DMS114 treated with DMSO at 0.1 percent for 48 hours (cell line): ENCODE measurements around the gene ESAM.

Source experiments
- DNase-seq: peaks from one replicate; lab custom pipeline; 2025; ENCODE audit not compliant: unreplicated experiment; lab: John Stamatoyannopoulos, UW

Gene ESAM, protein sequence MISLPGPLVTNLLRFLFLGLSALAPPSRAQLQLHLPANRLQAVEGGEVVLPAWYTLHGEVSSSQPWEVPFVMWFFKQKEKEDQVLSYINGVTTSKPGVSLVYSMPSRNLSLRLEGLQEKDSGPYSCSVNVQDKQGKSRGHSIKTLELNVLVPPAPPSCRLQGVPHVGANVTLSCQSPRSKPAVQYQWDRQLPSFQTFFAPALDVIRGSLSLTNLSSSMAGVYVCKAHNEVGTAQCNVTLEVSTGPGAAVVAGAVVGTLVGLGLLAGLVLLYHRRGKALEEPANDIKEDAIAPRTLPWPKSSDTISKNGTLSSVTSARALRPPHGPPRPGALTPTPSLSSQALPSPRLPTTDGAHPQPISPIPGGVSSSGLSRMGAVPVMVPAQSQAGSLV

DNA sequence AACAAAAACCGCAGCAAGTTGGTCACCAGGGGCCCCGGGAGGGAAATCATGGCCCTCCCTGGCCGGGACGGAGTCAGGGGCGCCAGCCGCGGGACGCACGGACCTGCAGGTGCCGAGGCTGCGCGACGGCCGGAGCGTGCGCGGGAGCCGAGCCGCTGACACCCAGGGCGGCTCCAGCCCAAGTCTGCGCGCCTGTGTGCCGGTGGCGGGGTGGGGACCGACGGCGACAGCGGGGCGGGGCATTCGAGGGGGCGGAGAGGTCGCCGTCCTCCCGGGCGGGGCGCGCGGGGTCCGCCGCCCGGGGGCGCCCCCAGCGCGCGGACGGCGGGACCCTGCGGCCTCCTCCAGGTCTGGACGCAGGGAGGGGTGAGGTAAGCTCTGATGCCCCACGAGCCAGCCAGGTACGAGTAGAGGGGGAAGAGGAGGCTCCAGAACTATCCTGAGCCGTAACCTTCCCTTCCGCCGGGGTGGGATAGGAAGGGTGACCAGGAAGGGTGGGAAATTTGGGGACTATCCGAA, at the start of gene ESAM:
Gene ESAM (minus strand): TSS at position 186 of the 519 bp plus-strand sequence. CDS start 136 bp downstream, at position 50.
- no peak for DNase-seq

DNA sequence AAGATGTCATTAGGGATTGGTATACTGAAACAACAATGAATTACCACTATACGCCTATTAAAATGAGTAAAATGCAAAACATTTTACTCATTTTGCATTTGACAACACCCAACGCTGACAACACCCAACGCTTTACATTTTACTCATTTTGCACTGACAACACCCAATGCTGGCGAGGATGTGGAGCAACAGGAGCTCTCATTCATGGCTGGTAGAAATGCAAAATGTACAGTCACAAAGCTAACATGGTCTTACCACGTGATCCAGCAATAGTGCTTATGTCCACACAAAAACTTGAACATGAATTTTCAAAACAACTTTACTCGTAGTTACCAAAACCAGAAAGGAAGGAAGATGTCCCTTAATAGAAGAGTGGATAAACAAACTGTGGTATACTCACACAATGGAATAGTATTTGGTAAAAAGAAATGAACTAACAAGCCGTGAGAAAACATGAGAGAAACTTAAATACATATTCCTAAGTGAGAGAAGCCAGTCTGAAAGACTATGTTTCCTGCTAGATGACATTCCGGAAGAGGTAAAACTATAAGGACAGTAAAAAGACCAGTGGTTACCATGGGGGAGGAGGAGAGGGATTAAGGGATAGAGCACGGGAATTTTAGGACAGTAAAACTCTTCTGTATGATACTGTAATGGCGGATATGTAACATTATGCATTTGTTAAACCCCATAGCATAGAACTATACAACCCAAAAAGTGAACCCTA, 49.5 kb upstream of the ESAM start:
- no peak for DNase-seq

DNA sequence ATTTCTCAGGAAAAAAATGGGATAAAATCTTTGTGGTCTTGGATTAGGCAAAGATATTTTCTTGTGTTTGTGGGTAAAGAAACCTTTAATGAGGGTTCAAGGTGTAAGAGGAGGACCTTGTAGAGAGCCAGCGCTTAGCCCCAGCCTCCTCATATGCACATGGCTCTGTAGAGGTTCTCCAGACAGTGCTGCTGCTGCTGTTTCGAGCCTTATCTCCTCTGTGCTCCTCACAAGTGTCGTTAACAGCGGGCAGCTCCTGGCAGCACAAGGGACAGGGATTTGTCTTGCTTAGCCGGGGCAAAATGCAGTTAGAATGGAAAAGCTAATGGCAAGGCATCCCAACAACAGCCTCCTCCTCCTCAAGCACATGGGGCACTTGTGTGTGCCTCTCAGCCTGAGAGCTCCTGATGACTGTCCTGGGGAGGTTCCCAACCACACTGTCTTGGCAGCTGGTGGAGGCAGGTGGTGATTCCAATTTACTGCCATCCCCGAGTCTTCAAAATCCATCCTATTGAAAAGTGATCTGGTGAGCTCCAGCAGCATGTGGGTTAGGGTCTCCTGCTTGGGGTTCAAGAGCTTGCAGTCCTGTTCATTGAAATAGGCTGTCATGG, 45.7 kb upstream of the ESAM start:
- no peak for DNase-seq

DNA sequence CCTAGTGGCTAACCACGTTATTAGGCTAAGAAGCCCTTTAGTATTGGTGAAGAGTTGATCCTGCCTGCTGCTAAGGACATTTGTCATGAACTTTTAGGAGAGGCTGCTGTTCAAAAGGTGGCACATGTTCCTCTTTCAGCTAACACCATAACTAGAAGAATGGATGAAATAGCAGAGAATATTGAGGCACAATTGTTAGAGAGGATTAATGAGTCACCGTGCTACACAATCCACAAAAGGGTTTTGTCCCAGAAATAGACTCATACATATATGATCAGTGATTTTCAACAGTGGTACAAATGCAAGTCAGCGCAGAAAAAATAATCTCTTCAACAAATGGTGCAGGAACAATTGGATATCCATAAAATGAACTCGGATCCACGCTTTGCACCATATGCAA, 45.1 kb upstream of the ESAM start:
- no peak for DNase-seq

DNA sequence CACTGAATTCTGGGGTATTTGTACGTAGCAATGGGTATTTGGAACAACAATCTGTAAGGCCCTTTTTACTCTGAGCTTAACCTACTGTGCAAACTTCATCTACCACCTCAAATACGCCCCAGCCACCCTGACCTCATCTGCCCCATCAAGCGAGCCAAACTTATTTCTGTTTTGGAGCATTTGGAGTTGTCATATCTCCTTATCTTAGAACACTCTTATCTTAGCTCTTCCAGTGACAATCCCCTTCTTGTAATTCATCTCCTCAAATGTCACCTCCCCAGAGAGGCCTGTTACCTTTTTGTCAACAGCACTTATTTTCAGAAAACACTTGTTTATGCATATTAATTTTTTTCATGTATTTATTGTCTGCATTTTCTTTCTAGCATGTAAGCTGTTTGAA, 42.8 kb upstream of the ESAM start:
- no peak for DNase-seq

DNA sequence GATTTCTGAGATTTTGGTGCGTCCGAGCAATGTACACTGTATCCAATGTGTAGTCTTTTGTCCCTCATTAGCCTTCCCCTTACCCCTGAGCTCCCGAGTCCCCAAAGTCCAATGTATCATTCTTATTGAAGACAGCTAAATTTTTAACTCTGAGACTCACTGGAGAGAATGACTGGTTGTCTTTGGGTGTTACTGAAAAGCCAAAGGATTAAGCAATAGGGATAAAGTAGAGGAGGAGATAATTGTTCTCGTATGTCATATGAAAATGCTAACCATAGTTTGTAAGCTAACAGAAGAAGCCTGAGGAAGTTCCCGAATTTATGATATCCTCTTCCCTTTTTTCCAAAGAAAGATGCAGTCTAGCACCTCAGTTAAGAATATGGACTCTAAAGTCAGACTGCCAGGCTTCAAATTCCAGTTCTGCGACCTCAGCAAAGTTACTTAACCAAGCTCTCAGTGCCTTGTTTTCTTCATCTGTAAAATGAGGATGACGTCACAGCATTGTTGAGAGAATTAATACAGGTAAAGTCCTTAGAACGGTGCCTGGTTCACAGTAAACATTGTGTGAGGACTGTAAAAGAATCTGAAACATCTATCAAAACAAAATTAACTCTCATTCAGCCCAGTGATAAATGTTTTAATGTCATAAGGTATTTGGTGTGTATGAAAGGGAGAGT, 39.7 kb upstream of the ESAM start:
- no peak for DNase-seq

DNA sequence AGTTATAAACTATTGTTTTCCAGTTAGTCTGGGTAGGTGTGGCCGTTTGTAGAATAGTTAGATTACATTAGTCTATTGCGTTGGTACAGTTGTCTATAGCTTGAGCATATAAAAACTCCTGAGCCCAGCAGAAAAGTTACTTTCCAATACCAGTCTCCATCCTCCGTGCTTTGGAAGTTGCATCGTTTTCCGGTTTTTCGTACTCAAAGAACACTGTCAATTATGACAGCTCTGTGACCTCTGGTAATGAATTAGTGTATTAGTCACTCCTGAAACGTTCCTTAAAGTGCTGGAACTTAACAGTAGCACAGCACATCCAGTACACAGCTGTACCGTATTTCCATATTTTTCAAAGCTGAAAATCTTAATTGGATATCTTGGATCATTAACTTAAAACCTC, 38.9 kb upstream of the ESAM start:
- no peak for DNase-seq

DNA sequence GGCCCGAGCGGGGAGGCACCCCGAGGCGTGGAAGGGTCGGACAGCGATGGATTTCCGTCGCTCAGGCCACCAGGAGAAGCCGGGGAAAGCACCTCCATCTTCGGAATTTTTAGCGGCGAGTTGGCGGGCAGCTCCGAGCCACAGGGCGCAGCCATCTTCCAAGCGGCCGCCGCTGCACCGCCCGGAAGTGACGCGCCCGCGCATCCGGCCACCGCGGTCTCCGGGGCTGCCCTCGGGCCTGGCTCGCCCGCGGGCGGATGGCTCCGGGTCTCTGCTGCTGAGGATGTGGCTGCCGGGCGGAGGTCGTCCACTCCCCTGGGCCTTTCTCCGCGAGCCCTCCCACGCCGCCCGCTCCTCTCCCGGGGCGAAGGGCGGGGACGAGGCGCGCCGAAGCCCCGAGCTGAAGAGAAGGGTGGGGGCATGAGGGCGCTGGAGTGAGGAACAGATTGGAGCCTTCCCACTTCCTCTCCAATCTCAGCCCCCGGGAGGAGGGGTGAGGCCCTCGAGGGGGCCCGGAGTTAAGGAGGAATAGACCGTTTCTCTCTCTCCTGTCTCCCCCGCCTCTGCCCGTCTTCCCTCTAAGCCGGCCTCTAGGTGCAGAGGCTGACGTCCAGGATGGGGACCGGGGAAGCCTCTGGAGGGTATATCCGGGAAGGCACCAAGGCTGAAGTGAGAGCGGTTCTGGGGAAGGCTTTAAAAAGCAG, 38.3 kb upstream of the ESAM start, which contains the start of gene MSANTD2:
Gene MSANTD2 (minus strand): TSS at position 181 of the 704 bp plus-strand sequence. CDS start 26 bp downstream, at position 155.
- DNase-seq = peak; percentile 31

DNA sequence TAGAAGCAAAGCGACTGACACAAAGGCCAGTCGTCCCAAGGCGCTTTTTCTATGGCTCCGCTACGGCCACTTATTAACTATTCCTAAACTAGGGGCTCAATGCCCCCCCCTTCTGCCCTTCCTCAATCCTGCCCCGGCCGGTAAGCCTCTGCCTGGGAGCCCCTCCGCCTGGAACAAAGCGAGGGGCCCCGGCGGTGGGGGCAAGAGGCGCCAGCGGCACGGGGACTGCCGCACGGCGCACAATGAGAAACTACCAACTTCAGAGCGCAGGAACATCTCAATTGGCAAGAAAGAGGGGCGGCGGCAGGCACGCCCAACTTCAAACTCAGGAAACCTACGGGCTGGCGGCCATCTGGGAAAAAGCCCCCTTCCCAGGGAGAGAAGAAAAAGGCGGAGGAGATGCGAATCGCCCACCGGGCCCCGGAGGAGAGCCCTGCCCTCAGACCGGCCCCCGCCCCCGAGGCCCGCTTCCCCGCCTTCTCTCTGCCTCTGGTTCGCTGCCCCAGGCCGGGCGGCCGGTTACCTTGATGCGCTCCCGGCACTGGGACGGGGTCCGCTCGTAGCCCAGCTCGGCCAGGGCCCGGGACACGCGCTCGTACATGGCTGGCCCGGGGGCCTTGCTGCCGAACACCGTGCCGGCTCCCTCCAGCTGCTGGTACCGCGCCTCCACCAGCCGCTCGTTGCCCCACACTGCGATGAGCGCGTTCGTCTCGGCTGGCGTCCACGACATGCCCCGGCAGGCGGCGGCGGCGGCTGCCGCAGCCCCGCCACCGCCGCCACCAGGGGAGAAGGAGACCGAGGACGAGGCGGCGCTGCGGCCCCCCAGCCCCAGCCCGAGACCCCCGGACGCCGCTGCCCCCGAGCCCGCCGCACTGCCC, 37.5 kb upstream of the ESAM start:
- DNase-seq = no peak

DNA sequence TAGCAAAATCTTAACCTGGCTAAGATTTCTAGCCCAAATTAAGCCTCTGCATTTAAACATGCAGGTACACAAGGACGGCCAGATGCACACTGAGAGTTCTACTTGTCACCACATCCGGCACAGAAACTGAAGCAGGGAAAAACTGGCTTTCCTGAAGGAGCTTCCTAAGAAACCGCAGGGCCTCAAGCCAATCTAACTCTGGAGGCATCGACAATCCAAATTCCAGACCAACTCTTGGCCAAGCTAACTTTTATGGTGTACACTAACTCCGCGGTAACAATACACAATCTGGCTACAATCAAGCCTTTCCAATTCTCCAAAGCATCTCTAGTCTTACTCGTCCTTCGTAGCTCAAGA, 36.9 kb upstream of the ESAM start:
- DNase-seq = no peak

DNA sequence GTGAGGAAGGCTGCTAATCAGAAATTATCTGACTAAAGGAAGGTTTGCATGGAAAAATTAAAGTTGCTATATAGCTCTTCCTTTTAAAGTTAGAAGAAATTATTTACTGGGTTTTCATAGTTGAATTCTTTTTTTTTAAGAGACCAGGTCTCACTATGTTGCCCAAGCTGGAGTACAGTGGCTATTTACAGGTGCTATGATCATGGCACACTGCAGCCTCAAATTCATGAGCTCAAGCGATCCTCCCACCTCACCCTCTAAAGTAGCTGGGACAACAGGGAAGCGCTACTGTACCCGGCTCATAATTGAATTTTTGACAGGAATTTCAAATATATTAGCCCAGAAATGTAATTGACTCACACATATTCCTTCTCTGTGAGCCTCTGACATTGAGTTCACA, 34.2 kb upstream of the ESAM start:
- no peak for DNase-seq

DNA sequence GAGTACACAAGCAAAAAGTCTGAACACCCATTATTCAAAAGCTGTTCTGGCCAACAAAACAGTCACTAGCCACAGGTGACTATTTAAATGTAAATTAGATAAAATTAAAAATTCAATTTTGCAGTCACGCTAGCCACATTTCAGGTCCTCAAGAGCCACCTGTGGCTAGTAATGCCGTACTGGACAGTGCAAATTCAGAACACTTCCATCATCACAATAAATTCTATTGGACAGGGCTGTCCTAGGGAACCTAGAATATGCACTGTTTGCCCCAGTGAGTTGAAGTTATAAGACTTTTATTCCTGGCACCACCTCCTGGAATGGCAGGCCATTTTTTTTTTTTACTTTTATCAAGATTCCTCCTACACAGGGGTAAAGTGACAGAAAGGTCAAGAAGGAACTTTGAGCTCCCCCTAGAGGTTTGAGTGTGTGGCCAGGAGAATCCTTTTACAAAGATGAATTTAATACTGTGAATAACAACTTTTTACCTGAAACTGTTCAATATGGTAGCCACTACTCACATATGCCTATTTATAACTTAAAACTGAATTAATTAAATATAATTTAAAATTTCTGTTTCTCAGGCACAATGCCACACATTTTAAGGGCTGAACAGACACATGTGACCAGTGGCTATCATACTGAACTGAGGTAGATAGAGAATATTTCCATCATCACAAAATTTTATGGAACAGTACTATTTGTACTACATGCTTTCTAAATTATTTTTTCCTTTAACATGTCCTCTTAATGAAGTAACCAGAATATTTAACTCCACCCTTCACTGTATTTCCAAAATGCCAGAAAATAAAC, 31.6 kb upstream of the ESAM start:
- no peak for DNase-seq

DNA sequence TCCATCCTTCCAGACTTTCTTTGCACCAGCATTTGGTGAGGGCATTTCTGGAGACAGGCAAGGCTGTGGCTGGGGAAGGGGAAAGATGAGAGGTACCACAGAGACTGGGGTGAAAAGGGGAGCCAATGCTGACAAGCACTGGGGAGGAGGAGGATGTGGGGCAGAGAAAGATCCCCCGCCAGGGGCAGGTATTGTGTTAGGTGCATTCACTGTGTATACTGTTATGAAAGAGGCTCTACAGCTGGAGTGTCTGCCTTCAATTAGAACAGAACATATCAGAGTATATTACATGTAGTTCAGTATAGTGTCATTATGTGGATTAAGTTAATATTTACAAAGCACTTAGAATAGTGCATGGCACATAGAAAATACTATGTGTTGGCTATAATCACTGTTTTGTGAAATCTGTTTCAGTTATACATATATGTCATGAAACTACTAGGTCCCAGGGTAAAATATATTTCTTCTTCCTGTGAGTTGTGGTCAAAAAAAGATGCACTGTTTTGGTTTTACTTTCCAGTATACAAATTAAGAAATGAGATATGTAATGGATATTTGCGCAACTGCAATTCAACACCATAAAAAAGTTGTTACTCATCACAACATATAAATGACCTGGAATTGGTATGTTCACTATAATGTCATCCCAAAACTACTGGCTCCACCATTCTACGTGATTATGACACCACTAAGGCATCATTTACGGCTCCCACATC, 29.7 kb upstream of the ESAM start:
- DNase-seq = no peak

DNA sequence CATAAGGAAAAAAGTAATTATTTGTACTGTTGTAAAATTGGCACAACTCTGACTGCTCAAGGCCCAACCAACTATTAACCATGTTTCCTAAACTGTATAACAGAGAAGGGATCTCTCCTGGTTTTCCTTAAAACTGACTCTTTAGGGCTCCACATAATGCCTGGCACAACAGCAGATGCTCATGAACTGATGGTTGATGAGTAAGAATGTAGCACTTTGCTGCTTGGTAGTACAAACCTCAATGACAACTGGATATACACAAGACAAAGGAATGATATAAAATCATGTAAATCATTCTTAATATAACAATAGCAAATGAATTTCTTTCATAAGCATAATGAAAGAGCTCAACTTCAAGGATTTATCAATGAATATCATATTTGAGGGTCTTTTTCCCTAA, 26.4 kb upstream of the ESAM start:
- DNase-seq = no peak

DNA sequence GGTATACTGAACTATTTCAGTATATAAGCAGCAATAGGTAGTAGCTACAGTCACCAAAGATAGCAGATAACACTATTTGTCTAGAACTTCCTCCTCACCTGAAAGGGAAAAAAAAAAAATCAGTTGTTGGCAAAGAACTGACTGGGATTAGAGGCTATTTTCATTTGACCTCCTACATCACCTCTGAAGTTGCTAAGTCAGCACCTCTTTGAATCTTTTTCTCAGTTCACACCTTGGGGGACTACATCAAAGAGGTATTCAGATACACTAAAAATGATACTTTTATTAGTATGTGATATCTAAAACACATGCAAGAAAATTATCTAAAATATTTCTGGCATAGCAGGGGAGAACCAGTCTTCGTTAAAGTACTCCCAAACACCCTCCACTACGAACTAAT, 22.0 kb upstream of the ESAM start:
- no peak for DNase-seq

DNA sequence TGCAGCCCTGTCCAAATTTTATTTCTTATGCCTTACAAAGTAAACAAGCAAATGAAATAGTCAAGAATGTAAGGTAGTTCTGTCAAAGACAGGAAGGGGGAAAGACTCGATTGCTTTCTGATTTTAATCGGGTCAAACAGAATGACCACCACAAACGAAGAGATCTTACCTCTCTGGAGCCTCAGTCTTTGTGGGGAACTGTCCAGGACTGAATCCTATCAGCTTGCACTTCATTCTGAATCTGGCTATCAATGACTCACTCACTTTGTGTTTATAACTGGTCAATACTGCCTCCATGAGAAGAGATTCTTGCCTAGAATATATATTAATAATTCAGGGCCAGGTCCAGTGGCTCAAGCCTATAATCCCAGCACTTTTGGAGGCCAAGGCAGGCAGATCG, 20.9 kb upstream of the ESAM start:
- no peak for DNase-seq

DNA sequence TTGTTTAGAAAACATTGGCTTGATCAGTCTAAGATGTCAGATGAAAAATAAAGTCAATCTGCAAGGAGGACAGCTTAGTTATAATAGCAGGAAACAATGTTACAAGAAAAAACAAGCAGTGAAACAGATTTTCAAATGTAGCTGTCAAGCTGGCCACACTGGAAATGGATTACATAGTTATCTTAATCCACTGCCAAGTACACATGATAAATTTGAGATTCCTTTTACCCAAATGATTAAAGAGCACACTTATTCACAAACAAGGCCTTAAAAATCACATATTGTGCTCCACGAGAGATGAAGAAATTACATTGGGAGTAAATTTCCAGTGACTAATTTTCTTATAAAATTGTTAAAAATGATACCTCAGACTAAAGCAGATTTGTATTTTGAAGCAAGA, 17.5 kb upstream of the ESAM start:
- DNase-seq = no peak

DNA sequence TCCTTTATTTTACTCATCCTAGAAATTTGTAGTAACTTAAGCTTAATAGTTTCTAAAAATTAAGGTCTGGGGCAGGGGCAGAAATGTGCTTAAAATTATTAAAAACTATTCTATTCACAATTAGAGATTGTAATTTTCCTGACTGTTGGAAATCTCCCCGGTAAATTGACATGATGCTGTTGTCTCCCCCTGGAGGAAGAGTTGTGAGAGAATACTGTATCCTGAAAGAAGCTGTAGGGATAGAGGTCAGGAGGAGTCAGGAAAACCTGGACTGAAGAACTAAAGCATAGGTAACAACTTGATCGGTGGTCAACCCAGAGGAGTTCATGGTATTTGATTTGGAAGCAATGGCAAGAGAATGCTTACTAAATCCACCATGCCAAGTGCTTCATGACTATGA, 16.2 kb upstream of the ESAM start:
- DNase-seq = no peak
